Epithelial cell of prostate (primary cell): ENCODE measurements around the gene SFSWAP.

Experiments used
- DNase-seq: peaks from one replicate; pipeline ENCODE4 v3.0.0-alpha.2; 2011; ENCODE audit warnings: low read depth, low spot score
- H3K27ac ChIP-seq: fragments of 450-650 bp; 2 replicates; pipeline ENCODE4 v1.5.1; 2017; ENCODE audit warnings: mild to moderate bottlenecking

The SFSWAP gene

GRCh38 chr12:131828671-131829355, 117.9 kb downstream of the SFSWAP start:
- no peak for DNase-seq
- H3K27ac ChIP-seq = no peak overlapping the region

- no peak overlapping the region for H3K27ac ChIP-seq
Observed at GRCh38 chr12:131829356-131829747, 118.5 kb downstream of the SFSWAP start.

GRCh38 chr12:131829791-131830334, 119.0 kb downstream of the SFSWAP start:
- H3K27ac ChIP-seq = peak overlapping the region; percentile 28
- no peak for DNase-seq

More at GRCh38 chr12:131829356-131829747, 118.5 kb downstream of the SFSWAP start:
- DNase-seq = no peak

- H3K27ac ChIP-seq = peak overlapping the region; percentile 28
- no peak for DNase-seq
Observed at GRCh38 chr12:131830335-131830913, 119.5 kb downstream of the SFSWAP start.

- no peak for DNase-seq
- H3K27ac ChIP-seq = peak overlapping the region; percentile 28
Observed at GRCh38 chr12:131830914-131831571, 120.2 kb downstream of the SFSWAP start.

GRCh38 chr12:131831635-131832041, 120.7 kb downstream of the SFSWAP start:
- no peak for DNase-seq
- peak overlapping the region; percentile 28 for H3K27ac ChIP-seq

GRCh38 chr12:131832321-131833231, 121.7 kb downstream of the SFSWAP start:
- no peak overlapping the region for H3K27ac ChIP-seq
- DNase-seq = no peak

- DNase-seq = no peak
- no peak overlapping the region for H3K27ac ChIP-seq
Observed at GRCh38 chr12:131833288-131833895, 122.5 kb downstream of the SFSWAP start.

GRCh38 chr12:131833896-131834641, 123.2 kb downstream of the SFSWAP start:
- DNase-seq = no peak
- no peak overlapping the region for H3K27ac ChIP-seq

GRCh38 chr12:131834798-131835615, 124.1 kb downstream of the SFSWAP start:
- no peak for DNase-seq
- H3K27ac ChIP-seq = no peak overlapping the region

GRCh38 chr12:131835616-131836171, 124.8 kb downstream of the SFSWAP start:
- DNase-seq = no peak
- H3K27ac ChIP-seq = no peak overlapping the region

- DNase-seq = no peak
Observed at GRCh38 chr12:131836193-131836592, 125.3 kb downstream of the SFSWAP start.

GRCh38 chr12:131836714-131837397, 126.0 kb downstream of the SFSWAP start:
- no peak overlapping the region for H3K27ac ChIP-seq
- no peak for DNase-seq

More at GRCh38 chr12:131836193-131836592, 125.3 kb downstream of the SFSWAP start:
- H3K27ac ChIP-seq = no peak overlapping the region

GRCh38 chr12:131840643-131841416, 129.9 kb downstream of the SFSWAP start:
- no peak for DNase-seq
- H3K27ac ChIP-seq = no peak overlapping the region

GRCh38 chr12:131841547-131841946, 130.7 kb downstream of the SFSWAP start:
- DNase-seq = no peak
- no peak overlapping the region for H3K27ac ChIP-seq

- H3K27ac ChIP-seq = no peak overlapping the region
- no peak for DNase-seq
Observed at GRCh38 chr12:131842169-131842568, 131.3 kb downstream of the SFSWAP start.

- no peak for DNase-seq
- H3K27ac ChIP-seq = no peak overlapping the region
Observed at GRCh38 chr12:131843527-131843926, 132.6 kb downstream of the SFSWAP start.
